Choroid plexus epithelial cell (primary cell): ENCODE results near the gene PKD2L1.
A peak's percentile ranks its signal among the peaks of the same experiment; 100 is the strongest.

Experiments
- DNase-seq: peaks from one replicate; pipeline ENCODE4 v3.0.0-alpha.2; 2010; ENCODE audit warnings: low read depth
- H3K4me3 ChIP-seq: 2 replicates; pipeline ENCODE4 v1.5.1; 2011; ENCODE audit warnings: low read depth, mild to moderate bottlenecking, control low read depth, low read length, moderate library complexity
- CTCF ChIP-seq: conservative IDR thresholded peaks from 2 replicates; pipeline ENCODE4 v1.5.1; 2011; ENCODE audit warnings: low read depth, mild to moderate bottlenecking, control low read depth, inconsistent platforms, low read length, moderate library complexity

The PKD2L1 gene

GRCh38 chr10:100346765-100347567 lies 16.9 kb upstream of the PKD2L1 start, which contains the start of gene SCD:
TSS of gene SCD (plus strand) at chr10:100347233. CDS start at chr10:100347505, 272 bp downstream.
- H3K4me3 ChIP-seq = peak within 1 kb of the TSS; percentile 89
- DNase-seq = peak; percentile 91
- TF ChIP-seq CTCF = no peak

- no peak for TF ChIP-seq CTCF
- H3K4me3 ChIP-seq = peak overlapping the region; percentile 89
- DNase-seq = peak; percentile 64
These were observed 16.3 kb upstream of the PKD2L1 start for GRCh38 chr10:100346351-100346764.

GRCh38 chr10:100345570-100346330 lies 15.7 kb upstream of the PKD2L1 start:
- no peak for TF ChIP-seq CTCF
- DNase-seq = peak; percentile 83
- H3K4me3 ChIP-seq = peak overlapping the region; percentile 89

GRCh38 chr10:100344241-100344788 lies 14.3 kb upstream of the PKD2L1 start:
- no peak for DNase-seq
- TF ChIP-seq CTCF = no peak
- no peak overlapping the region for H3K4me3 ChIP-seq

GRCh38 chr10:100342627-100342972 lies 12.6 kb upstream of the PKD2L1 start:
- no peak for DNase-seq
- no peak for TF ChIP-seq CTCF

GRCh38 chr10:100341953-100342626 lies 12.1 kb upstream of the PKD2L1 start:
- peak; percentile 84 for DNase-seq
- peak; percentile 89 for TF ChIP-seq CTCF
- no peak overlapping the region for H3K4me3 ChIP-seq

More at GRCh38 chr10:100342627-100342972, 12.6 kb upstream of the PKD2L1 start:
- H3K4me3 ChIP-seq = no peak overlapping the region
